ENCODE measurements around the gene LSM12.
"Not testable (repeated sequence)": the region's sequence is repeated elsewhere in the genome, so short reads cannot be mapped to it uniquely, and the experiment has no call there.

Gene LSM12

DNA sequence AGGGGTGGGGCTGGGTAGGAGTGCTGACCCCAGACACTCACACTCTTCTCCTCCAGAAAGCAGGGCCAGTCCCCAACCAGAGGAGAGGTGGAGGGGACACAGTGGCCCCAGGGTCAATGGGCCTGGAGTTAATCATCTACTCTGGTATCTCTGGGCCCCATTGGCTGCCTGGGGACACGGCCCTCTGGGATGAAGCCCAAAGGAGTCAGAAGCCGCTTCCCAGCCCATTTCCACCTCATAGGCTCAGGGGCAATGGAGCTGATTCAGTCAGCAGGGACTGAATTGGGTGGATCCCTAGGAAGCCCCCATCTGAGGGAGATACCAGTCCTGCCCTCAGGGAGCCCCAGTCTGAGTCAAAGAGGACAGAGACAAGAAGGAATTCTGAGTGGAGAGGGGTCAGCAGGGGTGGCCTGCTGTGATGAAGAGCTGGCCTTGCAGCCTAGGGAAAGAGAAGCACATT is 65.0 kb downstream of the LSM12 start:
- Histone ChIP-seq H3K27me3 (replicated peaks; ENCODE audit: control insufficient read depth, insufficient read depth, low read length) (no peaks in the 10 kb centered on the region), H3K9me3 (ENCODE audit: control insufficient read depth, low read length) (no peaks in the 10 kb centered on the region), H3K36me3 (ENCODE audit: control insufficient read depth, insufficient read depth, low read length, severe bottlenecking) (no peaks in the 10 kb centered on the region), H3K4me3 (ENCODE audit: low read length) (no peak overlapping the region), H3K9ac (ENCODE audit: low read length) (peak overlapping the region; percentile 35), H3K4me1 (ENCODE audit: control insufficient read depth, insufficient read depth, low read length) (peaks cover 42% of the 10 kb centered on the region)
- no peak for DNase-seq (ENCODE audit: low read depth)

DNA sequence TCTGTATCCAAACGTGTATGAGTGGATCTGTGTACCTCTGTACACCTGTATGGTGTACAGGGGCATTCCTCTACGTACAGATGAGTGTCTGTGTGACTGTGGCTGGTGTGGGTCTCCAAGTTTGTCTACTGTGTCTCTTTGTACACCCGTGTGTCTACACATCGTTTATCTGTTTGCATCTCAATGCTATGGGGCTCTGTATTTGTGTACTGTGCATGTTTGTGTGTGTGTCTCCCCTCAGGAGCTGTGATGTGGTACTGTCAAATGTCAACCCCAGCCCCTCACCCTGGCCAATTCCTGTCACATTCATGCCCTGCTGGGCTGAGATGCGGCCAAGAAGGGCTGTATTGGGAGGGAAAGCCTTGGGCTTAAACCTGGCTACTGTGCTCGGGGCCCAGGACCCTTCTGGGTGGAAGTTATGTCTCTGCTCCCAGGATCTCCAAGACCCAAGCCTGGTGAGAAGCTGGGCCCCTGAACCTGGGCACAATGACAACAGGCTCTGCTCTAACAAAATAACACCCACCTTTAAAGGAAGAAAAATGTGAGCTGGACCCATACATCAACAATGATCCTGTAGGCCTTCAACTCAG is 65.5 kb downstream of the LSM12 start:
- Histone ChIP-seq H3K27me3 (replicated peaks; ENCODE audit: control insufficient read depth, insufficient read depth, low read length) (no peaks in the 10 kb centered on the region), H3K4me1 (ENCODE audit: control insufficient read depth, insufficient read depth, low read length) (peaks cover 36% of the 10 kb centered on the region)

GRCh38 chr17:44000141-44000860 is 66.2 kb downstream of the LSM12 start:
- Histone ChIP-seq H3K9ac (ENCODE audit: low read length) (no peak overlapping the region), H3K9me3 (ENCODE audit: control insufficient read depth, low read length) (no peaks in the 10 kb centered on the region), H3K36me3 (ENCODE audit: control insufficient read depth, insufficient read depth, low read length, severe bottlenecking) (no peaks in the 10 kb centered on the region), H3K27me3 (replicated peaks; ENCODE audit: control insufficient read depth, insufficient read depth, low read length) (no peaks in the 10 kb centered on the region), H3K4me3 (ENCODE audit: low read length) (no peak overlapping the region), H3K4me1 (ENCODE audit: control insufficient read depth, insufficient read depth, low read length) (peaks cover 30% of the 10 kb centered on the region)
- DNase-seq (ENCODE audit: low read depth) = no peak

More for the DNA sequence above, 65.5 kb downstream of the LSM12 start:
- Histone ChIP-seq H3K4me3 (ENCODE audit: low read length) (no peak overlapping the region), H3K9me3 (ENCODE audit: control insufficient read depth, low read length) (no peaks in the 10 kb centered on the region), H3K36me3 (ENCODE audit: control insufficient read depth, insufficient read depth, low read length, severe bottlenecking) (no peaks in the 10 kb centered on the region), H3K9ac (ENCODE audit: low read length) (no peak overlapping the region)
- DNase-seq (ENCODE audit: low read depth) = no peak

DNA sequence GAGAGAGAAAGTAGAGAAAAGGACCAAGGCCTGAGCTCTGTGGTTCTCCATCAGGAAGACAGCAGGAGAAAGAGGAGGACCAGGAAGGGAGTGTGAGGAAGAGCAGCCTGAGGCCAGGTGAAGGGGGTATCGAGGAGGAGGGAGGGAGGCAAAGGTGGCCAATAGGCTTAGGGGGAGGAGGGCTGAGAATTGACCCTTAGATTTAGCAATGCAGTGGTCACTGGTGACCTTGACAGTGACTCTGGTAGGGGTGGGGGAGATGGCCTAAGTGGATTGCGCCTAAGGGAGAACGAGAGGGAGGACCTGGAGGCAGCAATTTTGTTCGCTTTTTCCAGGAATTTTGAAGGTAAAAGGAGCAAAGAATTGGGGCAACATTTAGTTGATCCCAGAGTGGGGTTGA is 67.4 kb downstream of the LSM12 start:
- Histone ChIP-seq H3K4me3 (ENCODE audit: low read length) (no peak overlapping the region), H3K9me3 (ENCODE audit: control insufficient read depth, low read length) (no peaks in the 10 kb centered on the region), H3K27me3 (replicated peaks; ENCODE audit: control insufficient read depth, insufficient read depth, low read length) (peaks cover 4% of the 10 kb centered on the region), H3K9ac (ENCODE audit: low read length) (no peak overlapping the region), H3K4me1 (ENCODE audit: control insufficient read depth, insufficient read depth, low read length) (peaks cover 30% of the 10 kb centered on the region), H3K36me3 (ENCODE audit: control insufficient read depth, insufficient read depth, low read length, severe bottlenecking) (no peaks in the 10 kb centered on the region)
- no peak for DNase-seq (ENCODE audit: low read depth)

DNA sequence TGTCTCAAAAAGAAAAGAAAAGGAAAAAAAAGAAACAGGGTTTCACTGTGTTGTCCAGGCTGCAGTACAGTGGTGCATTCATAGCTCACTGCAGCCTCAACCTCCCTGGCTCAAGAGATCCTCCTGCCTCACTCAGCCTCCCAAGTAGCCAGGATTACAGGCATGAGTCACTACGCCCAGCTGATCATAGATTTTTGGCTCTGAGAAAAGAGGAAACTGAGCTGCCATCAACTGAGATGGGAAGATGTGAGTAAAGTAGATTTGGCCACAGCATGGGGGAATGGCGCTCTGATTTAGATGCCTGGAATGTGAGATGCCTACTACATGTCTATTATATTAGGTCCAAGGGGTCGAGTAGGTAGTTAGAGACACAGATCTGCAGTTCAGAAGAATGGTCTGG is 67.9 kb downstream of the LSM12 start:
- peaks cover 30% of the 10 kb centered on the region for H3K4me1 ChIP-seq (ENCODE audit: control insufficient read depth, insufficient read depth, low read length)
- DNase-seq (ENCODE audit: low read depth) = no peak
- H3K4me3 ChIP-seq (ENCODE audit: low read length) = no peak overlapping the region

GRCh38 chr17:43997180-43997579 is 69.3 kb downstream of the LSM12 start:
- not testable (repeated sequence) for H3K9ac ChIP-seq (ENCODE audit: low read length); H3K9me3 ChIP-seq (ENCODE audit: control insufficient read depth, low read length); DNase-seq (ENCODE audit: low read depth); H3K27me3 ChIP-seq (replicated peaks; ENCODE audit: control insufficient read depth, insufficient read depth, low read length); H3K4me3 ChIP-seq (ENCODE audit: low read length); H3K36me3 ChIP-seq (ENCODE audit: control insufficient read depth, insufficient read depth, low read length, severe bottlenecking)
- peaks cover 22% of the 10 kb centered on the region for H3K4me1 ChIP-seq (ENCODE audit: control insufficient read depth, insufficient read depth, low read length)

More for the DNA sequence above, 67.9 kb downstream of the LSM12 start:
- Histone ChIP-seq H3K36me3 (ENCODE audit: control insufficient read depth, insufficient read depth, low read length, severe bottlenecking) (no peaks in the 10 kb centered on the region), H3K9me3 (ENCODE audit: control insufficient read depth, low read length) (no peaks in the 10 kb centered on the region), H3K9ac (ENCODE audit: low read length) (no peak overlapping the region), H3K27me3 (replicated peaks; ENCODE audit: control insufficient read depth, insufficient read depth, low read length) (peaks cover 4% of the 10 kb centered on the region)

GRCh38 chr17:43995150-43995471 is 71.4 kb downstream of the LSM12 start:
- H3K9ac ChIP-seq (ENCODE audit: low read length) = peak overlapping the region; percentile 71
- no peak for DNase-seq (ENCODE audit: low read depth)
- no peaks in the 10 kb centered on the region for H3K36me3 ChIP-seq (ENCODE audit: control insufficient read depth, insufficient read depth, low read length, severe bottlenecking)
- peak overlapping the region; percentile 76 for H3K4me3 ChIP-seq (ENCODE audit: low read length)
- H3K9me3 ChIP-seq (ENCODE audit: control insufficient read depth, low read length) = no peaks in the 10 kb centered on the region
- peaks cover 10% of the 10 kb centered on the region for H3K4me1 ChIP-seq (ENCODE audit: control insufficient read depth, insufficient read depth, low read length)
- peaks cover 4% of the 10 kb centered on the region for H3K27me3 ChIP-seq (replicated peaks; ENCODE audit: control insufficient read depth, insufficient read depth, low read length)

DNA sequence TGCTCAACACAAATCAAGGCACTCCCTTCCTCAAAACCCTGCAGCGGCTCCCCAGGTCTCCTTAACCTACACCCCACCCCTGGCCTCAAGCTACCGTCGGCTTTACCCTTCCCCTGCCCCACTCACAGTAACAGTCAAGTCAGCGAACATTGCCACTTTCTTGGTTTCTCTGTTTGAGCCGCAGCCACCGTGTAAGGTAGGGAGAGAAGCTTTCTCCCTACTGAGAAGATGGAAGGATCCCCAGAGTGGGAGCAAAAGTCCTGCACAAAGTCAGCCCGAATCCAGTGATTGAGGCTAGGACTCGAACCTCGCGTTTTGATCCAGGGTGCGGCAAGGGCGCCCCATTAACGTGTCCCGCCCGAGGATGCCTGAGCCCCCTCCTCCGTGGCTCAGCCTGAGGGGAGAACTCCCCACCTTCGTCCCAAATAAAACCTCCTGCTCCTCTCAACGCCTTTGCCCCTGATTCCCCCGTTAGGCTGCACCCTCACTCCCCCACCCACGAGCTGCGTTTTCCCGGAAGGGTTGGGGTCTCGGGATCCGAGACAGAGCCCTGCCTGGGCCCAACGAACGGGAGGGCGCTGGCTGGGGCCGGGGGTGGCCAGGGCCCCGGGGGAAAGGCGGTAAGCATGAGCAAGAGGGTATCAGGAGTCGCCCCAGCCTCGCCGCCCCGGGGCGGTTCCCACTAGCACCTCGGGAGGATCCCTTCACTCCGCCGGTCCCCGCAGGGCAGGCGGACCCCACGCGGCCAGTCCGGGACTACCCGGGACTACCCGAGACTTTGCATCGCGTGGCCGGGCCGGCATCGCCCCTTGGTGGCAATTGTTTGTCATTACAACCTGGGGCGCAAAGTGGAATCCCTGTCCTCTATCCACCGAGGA is 72.0 kb downstream of the LSM12 start:
- Histone ChIP-seq H3K4me1 (ENCODE audit: control insufficient read depth, insufficient read depth, low read length) (peaks cover 10% of the 10 kb centered on the region), H3K9ac (ENCODE audit: low read length) (peak overlapping the region; percentile 71), H3K4me3 (ENCODE audit: low read length) (peak overlapping the region; percentile 76), H3K9me3 (ENCODE audit: control insufficient read depth, low read length) (no peaks in the 10 kb centered on the region), H3K27me3 (replicated peaks; ENCODE audit: control insufficient read depth, insufficient read depth, low read length) (peaks cover 4% of the 10 kb centered on the region), H3K36me3 (ENCODE audit: control insufficient read depth, insufficient read depth, low read length, severe bottlenecking) (no peaks in the 10 kb centered on the region)
- DNase-seq (ENCODE audit: low read depth) = peak; percentile 88

DNA sequence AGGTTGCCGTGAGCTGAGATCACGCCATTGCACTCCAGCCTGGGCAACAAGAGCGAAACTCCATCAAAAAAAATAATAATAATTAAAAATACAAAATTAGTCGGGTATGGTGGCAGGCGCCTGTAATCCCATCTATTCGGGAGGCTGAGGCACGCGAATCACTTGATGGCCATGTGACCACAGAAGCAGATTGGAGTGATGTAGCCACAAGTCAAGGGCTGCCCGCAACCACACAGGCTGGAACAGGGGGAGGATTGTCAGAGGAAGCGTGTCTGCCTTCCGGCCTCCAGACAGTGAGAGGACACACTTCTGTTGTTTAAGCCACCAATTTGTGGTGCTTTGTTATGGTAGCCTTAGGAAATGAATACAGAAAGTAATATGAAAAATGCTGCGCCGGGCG is 73.8 kb downstream of the LSM12 start:
- H3K27me3 ChIP-seq (replicated peaks; ENCODE audit: control insufficient read depth, insufficient read depth, low read length) = peaks cover 7% of the 10 kb centered on the region
- H3K9ac ChIP-seq (ENCODE audit: low read length) = no peak overlapping the region
- H3K36me3 ChIP-seq (ENCODE audit: control insufficient read depth, insufficient read depth, low read length, severe bottlenecking) = no peaks in the 10 kb centered on the region
- DNase-seq (ENCODE audit: low read depth) = no peak
- H3K4me1 ChIP-seq (ENCODE audit: control insufficient read depth, insufficient read depth, low read length) = peaks cover 4% of the 10 kb centered on the region
- no peaks in the 10 kb centered on the region for H3K9me3 ChIP-seq (ENCODE audit: control insufficient read depth, low read length)
- H3K4me3 ChIP-seq (ENCODE audit: low read length) = no peak overlapping the region

- H3K27me3 ChIP-seq (replicated peaks; ENCODE audit: control insufficient read depth, insufficient read depth, low read length) = peaks cover 23% of the 10 kb centered on the region
- H3K9ac ChIP-seq (ENCODE audit: low read length) = no peak overlapping the region
- no peaks in the 10 kb centered on the region for H3K9me3 ChIP-seq (ENCODE audit: control insufficient read depth, low read length)
- H3K4me1 ChIP-seq (ENCODE audit: control insufficient read depth, insufficient read depth, low read length) = no peaks in the 10 kb centered on the region
- H3K4me3 ChIP-seq (ENCODE audit: low read length) = no peak overlapping the region
- no peak for DNase-seq (ENCODE audit: low read depth)
- H3K36me3 ChIP-seq (ENCODE audit: control insufficient read depth, insufficient read depth, low read length, severe bottlenecking) = no peaks in the 10 kb centered on the region
Measured at GRCh38 chr17:43988301-43988700, 78.2 kb downstream of the LSM12 start.
